ENCODE measurements around the gene PSME3IP1.

DNA sequence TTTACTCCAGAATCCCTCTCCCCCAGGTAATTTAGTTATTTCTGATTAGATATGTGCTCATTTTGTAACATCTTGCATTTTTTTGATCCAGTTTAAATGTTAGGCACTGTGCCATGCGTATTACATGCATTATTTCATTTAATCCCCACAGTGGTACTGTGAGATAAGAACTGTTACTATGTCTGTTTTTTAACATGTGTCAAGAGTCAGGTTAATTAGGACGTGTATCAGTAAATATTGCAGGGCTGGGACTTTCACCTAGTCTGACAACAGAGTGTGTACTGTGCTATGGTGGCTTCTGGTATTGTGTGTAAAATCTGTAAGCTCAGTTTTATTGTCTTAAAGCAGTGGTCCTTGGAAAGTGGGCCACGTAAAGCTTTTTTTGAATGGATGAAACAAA lies 10.9 kb upstream of the PSME3IP1 start:
- TF ChIP-seq, protein P1, sequence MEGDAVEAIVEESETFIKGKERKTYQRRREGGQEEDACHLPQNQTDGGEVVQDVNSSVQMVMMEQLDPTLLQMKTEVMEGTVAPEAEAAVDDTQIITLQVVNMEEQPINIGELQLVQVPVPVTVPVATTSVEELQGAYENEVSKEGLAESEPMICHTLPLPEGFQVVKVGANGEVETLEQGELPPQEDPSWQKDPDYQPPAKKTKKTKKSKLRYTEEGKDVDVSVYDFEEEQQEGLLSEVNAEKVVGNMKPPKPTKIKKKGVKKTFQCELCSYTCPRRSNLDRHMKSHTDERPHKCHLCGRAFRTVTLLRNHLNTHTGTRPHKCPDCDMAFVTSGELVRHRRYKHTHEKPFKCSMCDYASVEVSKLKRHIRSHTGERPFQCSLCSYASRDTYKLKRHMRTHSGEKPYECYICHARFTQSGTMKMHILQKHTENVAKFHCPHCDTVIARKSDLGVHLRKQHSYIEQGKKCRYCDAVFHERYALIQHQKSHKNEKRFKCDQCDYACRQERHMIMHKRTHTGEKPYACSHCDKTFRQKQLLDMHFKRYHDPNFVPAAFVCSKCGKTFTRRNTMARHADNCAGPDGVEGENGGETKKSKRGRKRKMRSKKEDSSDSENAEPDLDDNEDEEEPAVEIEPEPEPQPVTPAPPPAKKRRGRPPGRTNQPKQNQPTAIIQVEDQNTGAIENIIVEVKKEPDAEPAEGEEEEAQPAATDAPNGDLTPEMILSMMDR (IDR thresholded peaks at IDR 0.05), result no peak
- TF ChIP-seq POLR2A (IDR thresholded peaks at IDR 0.05) (no peak), POLR2AphosphoS5 (IDR thresholded peaks at IDR 0.05) (no peak)
